Osteocyte (in vitro differentiated cells): ENCODE results near the gene WDR18. TPM values are rescaled to one million over a fixed set of nuclear protein-coding genes. Genes with fewer than 3 reads are reported as not detected.

ENCODE experiments used
- DNase-seq: peaks from one replicate; pipeline ENCODE4 v3.0.0; 2021; ENCODE audit warnings: mixed read lengths; ENCODE audit not compliant: unreplicated experiment; ENCODE audit errors: extremely low spot score
- H3K27ac Mint-ChIP-seq: one replicate; pipeline ENCODE4 v1.8.0; 2021; ENCODE audit warnings: mild to moderate bottlenecking, mixed read lengths; ENCODE audit not compliant: unreplicated experiment
- H3K27me3 Mint-ChIP-seq: one replicate; pipeline ENCODE4 v1.8.0; 2021; ENCODE audit warnings: mixed read lengths; ENCODE audit not compliant: unreplicated experiment
- H3K36me3 Mint-ChIP-seq: one replicate; pipeline ENCODE4 v1.8.0; 2021; ENCODE audit warnings: mixed read lengths; ENCODE audit not compliant: unreplicated experiment
- H3K4me1 Mint-ChIP-seq: one replicate; pipeline ENCODE4 v1.8.0; 2021; ENCODE audit warnings: mixed read lengths; ENCODE audit not compliant: unreplicated experiment
- H3K4me3 Mint-ChIP-seq: one replicate; pipeline ENCODE4 v1.8.0; 2021; ENCODE audit warnings: mild to moderate bottlenecking, moderate library complexity, mixed read lengths; ENCODE audit not compliant: unreplicated experiment
- H3K9me3 Mint-ChIP-seq: one replicate; pipeline ENCODE4 v1.8.0; 2021; ENCODE audit warnings: mixed read lengths; ENCODE audit not compliant: unreplicated experiment
- CTCF ChIP-seq: fragments of 200-600 bp; sonication (generic); IDR thresholded peaks from 2 replicates; pipeline ENCODE4 v1.5.0; 2021; ENCODE audit warnings: antibody characterized with exemption, mild to moderate bottlenecking, moderate library complexity
- total RNA-seq: library from RNA; stranded (reverse); gene quantifications from 2 replicates; pipeline ENCODE4 v1.2.1, GENCODE V29; 2021

The WDR18 gene
- total RNA-seq, 1 donor from 2014 or later, result 61.2 TPM

GRCh38 chr19:1002600-1002999 lies 18.5 kb downstream of the WDR18 start:
- no peaks in the 10 kb centered on the region for H3K9me3 Mint-ChIP-seq
- H3K27me3 Mint-ChIP-seq, result peaks cover 28% of the 10 kb centered on the region
- no peak for DNase-seq
- H3K27ac Mint-ChIP-seq, result no peak overlapping the region
- peaks cover 5% of the 10 kb centered on the region for H3K4me1 Mint-ChIP-seq
- TF ChIP-seq CTCF, result no peak
- no peaks in the 10 kb centered on the region for H3K36me3 Mint-ChIP-seq
- no peak overlapping the region for H3K4me3 Mint-ChIP-seq

DNA sequence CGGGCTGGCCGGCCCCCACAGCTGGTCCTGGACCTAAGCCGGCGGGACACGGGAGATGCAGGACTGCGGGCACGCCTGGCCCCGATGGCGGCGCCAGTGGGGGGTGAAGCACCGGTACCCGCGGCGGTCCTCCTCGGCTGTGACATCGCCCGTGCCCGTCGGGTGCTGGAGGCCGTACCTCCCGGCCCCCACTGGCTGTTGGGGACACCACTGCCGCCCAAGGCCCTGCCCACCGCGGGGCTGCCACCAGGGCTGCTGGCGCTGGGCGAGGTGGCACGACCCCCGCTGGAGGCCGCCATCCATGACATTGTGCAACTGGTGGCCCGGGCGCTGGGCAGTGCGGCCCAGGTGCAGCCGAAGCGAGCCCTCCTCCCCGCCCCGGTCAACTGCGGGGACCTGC lies 19.1 kb downstream of the WDR18 start:
- TF ChIP-seq CTCF, result no peak
- Mint-ChIP-seq H3K4me1 (peaks cover 4% of the 10 kb centered on the region), H3K27ac (no peak overlapping the region), H3K4me3 (no peak overlapping the region), H3K27me3 (peaks cover 21% of the 10 kb centered on the region), H3K36me3 (no peaks in the 10 kb centered on the region), H3K9me3 (no peaks in the 10 kb centered on the region)
- no peak for DNase-seq

DNA sequence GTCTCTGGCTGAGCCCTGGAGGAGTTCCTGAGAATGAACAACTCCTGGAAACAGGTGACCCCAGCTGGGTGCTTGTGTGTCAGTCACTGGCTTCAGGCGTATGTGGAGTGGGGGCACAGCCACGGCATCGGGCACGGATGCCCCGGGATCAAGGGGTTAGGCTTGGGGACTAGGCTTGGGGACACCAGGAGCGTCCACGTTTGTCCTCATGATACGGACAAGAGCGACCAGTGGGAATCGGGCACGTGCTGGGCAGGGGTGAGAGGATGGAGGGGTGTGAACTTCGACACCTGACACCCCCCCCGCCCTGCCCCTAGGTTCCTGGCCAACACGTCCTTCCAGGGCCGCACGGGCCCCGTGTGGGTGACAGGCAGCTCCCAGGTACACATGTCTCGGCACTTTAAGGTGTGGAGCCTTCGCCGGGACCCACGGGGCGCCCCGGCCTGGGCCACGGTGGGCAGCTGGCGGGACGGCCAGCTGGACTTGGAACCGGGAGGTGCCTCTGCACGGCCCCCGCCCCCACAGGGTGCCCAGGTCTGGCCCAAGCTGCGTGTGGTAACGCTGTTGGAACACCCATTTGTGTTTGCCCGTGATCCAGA lies 20.2 kb downstream of the WDR18 start:
- TF ChIP-seq CTCF, result no peak
- Mint-ChIP-seq H3K27me3 (peaks cover 13% of the 10 kb centered on the region), H3K4me1 (peaks cover 3% of the 10 kb centered on the region), H3K27ac (no peak overlapping the region), H3K9me3 (no peaks in the 10 kb centered on the region), H3K4me3 (no peak overlapping the region), H3K36me3 (no peaks in the 10 kb centered on the region)
- DNase-seq, result no peak

DNA sequence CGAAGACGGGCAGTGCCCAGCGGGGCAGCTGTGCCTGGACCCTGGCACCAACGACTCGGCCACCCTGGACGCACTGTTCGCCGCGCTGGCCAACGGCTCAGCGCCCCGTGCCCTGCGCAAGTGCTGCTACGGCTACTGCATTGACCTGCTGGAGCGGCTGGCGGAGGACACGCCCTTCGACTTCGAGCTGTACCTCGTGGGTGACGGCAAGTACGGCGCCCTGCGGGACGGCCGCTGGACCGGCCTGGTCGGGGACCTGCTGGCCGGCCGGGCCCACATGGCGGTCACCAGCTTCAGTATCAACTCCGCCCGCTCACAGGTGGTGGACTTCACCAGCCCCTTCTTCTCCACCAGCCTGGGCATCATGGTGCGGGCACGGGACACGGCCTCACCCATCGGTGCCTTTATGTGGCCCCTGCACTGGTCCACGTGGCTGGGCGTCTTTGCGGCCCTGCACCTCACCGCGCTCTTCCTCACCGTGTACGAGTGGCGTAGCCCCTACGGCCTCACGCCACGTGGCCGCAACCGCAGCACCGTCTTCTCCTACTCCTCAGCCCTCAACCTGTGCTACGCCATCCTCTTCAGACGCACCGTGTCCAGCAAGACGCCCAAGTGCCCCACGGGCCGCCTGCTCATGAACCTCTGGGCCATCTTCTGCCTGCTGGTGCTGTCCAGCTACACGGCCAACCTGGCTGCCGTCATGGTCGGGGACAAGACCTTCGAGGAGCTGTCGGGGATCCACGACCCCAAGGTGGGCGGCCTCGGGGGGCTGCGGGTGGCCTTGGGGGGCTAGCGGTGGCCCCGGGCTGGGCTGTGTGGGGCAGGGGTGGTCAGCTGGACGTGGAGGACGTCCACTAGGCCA lies 20.9 kb downstream of the WDR18 start:
- Mint-ChIP-seq H3K4me1 (peaks cover 2% of the 10 kb centered on the region), H3K9me3 (no peaks in the 10 kb centered on the region), H3K36me3 (peaks cover 2% of the 10 kb centered on the region), H3K4me3 (no peak overlapping the region), H3K27me3 (peaks cover 8% of the 10 kb centered on the region), H3K27ac (no peak overlapping the region)
- DNase-seq, result no peak
- TF ChIP-seq CTCF, result no peak

- Mint-ChIP-seq H3K27me3 (peaks cover 5% of the 10 kb centered on the region), H3K36me3 (peaks cover 3% of the 10 kb centered on the region), H3K4me1 (no peaks in the 10 kb centered on the region), H3K9me3 (no peaks in the 10 kb centered on the region), H3K27ac (no peak overlapping the region), H3K4me3 (no peak overlapping the region)
- TF ChIP-seq CTCF, result no peak
- no peak for DNase-seq
Measured at GRCh38 chr19:1006711-1007398, 22.7 kb downstream of the WDR18 start.
